RCC 7860 (cell line): Measurements from ENCODE around the gene KIF1B.
"Not testable (repeated sequence)": the region's sequence is repeated elsewhere in the genome, so short reads cannot be mapped to it uniquely, and the experiment has no call there.

Experiments used
- DNase-seq: peaks from one replicate; pipeline ENCODE4 v3.0.0-alpha.2; 2015; ENCODE audit warnings: low spot score
- FAIRE-seq: peaks from 2 replicates; lab custom pipeline; 2012; peaks lifted over from hg19 to GRCh38; lab: Jason Lieb, UNC

KIF1B gene

GRCh38 chr1:10229903-10230302 lies 19.5 kb downstream of the KIF1B start:
- DNase-seq (no peak), FAIRE-seq (no peak)

- FAIRE-seq (no peak), DNase-seq (no peak)
Observed at GRCh38 chr1:10232163-10232562, 21.8 kb downstream of the KIF1B start.

DNA sequence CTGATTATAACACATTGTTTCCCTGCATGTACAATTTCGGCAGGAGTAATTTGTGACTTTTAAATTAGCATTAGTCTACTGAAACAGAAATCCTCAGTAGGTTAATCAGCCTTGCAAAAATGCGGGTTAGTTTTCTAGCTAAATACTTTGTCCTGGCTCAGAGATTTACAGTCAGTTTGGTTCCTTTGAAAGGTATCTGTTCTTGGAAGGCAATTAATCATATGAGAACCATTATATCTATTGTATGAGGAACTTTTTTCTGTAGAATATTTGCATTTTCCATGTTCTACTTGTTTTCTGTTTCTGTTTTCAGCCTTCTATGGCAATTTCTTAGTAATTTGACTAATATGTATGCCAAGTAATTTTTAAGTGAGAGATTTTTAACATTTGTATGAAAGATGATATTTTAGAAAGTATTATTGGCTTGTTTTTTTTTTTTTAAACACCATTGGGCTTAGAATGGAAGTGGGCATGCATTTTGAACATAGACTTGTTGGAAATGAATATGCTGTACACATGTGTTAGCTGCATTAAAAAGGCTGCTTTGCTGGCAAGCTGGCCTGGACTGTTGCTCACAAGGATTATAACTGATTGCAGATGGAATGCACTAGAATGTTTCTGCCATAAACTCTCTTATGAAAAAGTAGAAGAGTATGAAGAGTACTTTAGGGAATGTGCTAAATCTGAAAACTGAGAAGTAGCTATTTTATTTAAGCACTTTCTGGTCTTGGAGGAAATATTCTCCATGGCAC lies 26.2 kb downstream of the KIF1B start:
- FAIRE-seq (no peak), DNase-seq (no peak)

GRCh38 chr1:10237157-10237539 lies 26.8 kb downstream of the KIF1B start:
- FAIRE-seq, result no peak
- no peak for DNase-seq

DNA sequence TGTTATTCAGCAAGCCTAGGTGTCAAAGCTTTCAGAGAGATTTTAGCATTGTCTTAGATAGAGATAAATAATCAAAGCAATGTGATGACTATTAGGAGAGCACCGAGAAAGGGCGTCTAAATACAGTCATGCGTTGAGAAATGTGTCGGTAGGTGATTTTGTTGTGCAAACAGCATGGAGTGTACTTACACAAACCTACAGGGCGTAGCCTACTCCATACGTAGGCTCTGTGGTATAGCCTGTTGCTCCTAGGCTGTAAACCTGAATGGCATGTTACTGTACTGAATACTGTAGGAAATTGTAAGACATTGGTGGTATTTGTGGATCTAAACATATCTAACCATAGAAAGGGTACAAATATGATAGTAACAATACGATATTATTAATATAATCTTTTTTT lies 31.8 kb downstream of the KIF1B start:
- DNase-seq (no peak), FAIRE-seq (no peak)

- no peak for FAIRE-seq
Observed at GRCh38 chr1:10242811-10243210, 32.4 kb downstream of the KIF1B start.

DNA sequence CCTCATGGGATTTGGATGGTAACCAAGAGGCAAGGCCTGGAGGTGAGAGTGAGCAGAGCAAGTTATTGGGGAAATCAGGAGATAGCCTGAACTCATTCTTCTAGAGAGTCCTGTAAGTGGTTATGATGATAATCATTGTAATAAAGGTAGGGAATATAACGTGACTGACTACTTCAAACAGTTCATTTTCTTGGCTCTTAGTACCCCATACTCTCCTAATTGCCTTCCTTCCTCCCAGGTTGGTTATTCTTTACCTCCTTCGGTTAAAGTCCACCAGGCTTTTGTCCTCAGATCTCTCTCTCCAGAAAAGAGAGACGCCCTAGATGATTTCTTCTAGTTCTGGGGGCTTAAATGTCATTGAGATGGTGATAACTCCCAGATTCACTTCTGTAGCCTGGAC lies 35.3 kb downstream of the KIF1B start:
- DNase-seq (no peak), FAIRE-seq (no peak)

More at GRCh38 chr1:10242811-10243210, 32.4 kb downstream of the KIF1B start:
- no peak for DNase-seq

- FAIRE-seq (no peak), DNase-seq (no peak)
Observed at GRCh38 chr1:10249808-10250457, 39.6 kb downstream of the KIF1B start.

- no peak for FAIRE-seq
- DNase-seq, result no peak
Observed at GRCh38 chr1:10250663-10251062, 40.3 kb downstream of the KIF1B start.

- peak; percentile 27 for DNase-seq
- not testable (repeated sequence) for FAIRE-seq
Observed at GRCh38 chr1:10251325-10252108, 41.1 kb downstream of the KIF1B start.

- DNase-seq (peak; percentile 36), FAIRE-seq (peak; percentile 38)
Observed at GRCh38 chr1:10252508-10252907, 42.1 kb downstream of the KIF1B start.

GRCh38 chr1:10253149-10253548 lies 42.8 kb downstream of the KIF1B start:
- no peak for FAIRE-seq

GRCh38 chr1:10253755-10254154 lies 43.4 kb downstream of the KIF1B start:
- DNase-seq (peak; percentile 37), FAIRE-seq (no peak)

More at GRCh38 chr1:10253149-10253548, 42.8 kb downstream of the KIF1B start:
- DNase-seq, result no peak

DNA sequence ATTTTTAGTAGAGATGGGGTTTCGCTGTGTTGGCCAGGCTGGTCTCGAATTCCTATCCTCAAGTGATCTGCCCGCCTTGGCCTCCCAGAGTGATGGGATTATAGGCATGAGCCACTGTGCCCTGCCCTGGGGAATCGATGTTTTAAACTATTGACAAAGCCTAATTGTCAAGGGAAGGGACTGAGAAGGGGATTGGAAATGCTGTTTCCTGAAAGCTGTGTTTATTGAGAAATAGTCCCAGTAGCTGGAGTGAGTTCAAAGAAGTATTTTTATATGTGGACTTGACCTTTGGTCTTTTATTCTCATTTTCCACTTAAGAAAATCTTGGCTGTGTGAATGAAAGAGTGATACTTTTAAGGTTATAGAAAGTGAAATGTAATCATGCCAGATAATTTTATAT lies 47.5 kb downstream of the KIF1B start:
- FAIRE-seq, result no peak
- DNase-seq, result no peak

- not testable (repeated sequence) for DNase-seq, FAIRE-seq
Observed at GRCh38 chr1:10259547-10259946, 49.2 kb downstream of the KIF1B start.

DNA sequence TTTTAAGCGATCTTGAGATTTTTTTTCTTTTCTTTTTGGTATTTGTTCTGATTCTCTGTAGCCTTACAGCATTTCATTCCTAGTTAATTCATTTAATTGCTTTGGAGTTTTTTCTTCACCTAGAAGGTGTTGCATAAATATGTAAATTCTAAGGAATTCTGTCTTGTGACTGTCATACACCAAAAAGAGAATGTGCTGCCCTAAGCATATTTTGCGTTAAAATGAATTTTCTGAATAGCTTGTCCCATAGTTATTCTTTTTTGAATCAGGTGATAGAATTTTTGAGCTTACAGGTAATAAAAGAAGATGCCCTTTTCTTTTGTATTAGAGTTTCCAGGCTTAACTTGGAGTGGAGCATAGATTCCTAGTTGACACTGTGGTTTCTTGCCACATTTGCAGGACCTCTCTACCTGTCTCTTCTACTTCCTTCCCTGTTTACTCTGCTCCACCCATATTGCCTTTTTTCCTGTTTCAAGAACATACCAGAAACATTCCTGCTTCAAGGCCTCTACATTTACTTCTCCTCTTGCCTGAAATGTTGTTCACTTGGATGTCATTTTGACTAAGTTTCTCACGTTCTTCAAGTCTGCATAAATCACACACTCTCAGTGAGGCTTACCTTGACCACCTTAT lies 53.2 kb downstream of the KIF1B start:
- no peak for DNase-seq
- no peak for FAIRE-seq

- no peak for FAIRE-seq
- DNase-seq, result no peak
Observed at GRCh38 chr1:10265027-10265426, 54.7 kb downstream of the KIF1B start.

DNA sequence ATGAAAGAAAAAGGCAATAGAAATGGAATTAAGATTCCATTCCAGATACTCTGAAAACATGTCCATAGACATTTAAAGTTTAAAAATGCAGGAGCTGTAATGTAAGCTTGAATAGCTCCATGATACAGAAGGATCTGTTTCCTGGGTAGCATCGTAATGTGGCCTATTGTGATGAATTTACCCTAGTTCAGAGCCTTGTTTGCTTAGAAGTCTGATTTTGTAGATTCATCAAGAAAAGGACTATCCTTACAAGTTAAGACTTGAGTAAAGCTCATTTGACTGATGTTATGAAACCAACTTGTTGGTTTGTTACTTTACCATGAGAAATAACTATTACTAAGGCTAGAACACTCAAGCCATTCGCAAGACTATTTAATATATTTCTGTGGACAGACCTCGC lies 55.5 kb downstream of the KIF1B start:
- FAIRE-seq, result no peak
- DNase-seq, result no peak

- FAIRE-seq (no peak), DNase-seq (no peak)
Observed at GRCh38 chr1:10267319-10267718, 56.9 kb downstream of the KIF1B start.

- DNase-seq (no peak), FAIRE-seq (no peak)
Observed at GRCh38 chr1:10267921-10268320, 57.6 kb downstream of the KIF1B start.

GRCh38 chr1:10271090-10271489 lies 60.7 kb downstream of the KIF1B start:
- DNase-seq (no peak), FAIRE-seq (no peak)
